Measurements from ENCODE around the gene CLDND2.

Gene CLDND2

DNA sequence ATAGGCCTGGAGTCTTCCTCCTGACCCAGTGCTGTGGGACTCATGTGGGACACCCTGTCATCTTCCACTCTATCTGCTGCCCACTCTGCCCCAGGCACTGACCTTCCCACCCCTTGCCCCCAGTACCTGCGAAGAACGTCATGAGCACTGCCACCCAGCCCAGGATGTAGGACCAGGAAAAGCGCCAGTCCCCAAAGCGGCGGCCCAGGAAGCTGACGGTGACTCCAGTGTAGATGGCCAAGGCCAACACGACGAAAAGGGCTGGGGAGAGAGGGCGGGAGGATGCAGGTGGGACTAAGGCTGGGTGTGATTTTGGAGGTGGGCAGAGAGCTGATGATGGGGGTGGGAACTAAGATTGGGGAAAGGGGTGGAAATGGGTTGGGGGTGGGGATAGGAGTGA is 11.6 kb upstream of the CLDND2 start:
- no peak for DNase-seq

DNA sequence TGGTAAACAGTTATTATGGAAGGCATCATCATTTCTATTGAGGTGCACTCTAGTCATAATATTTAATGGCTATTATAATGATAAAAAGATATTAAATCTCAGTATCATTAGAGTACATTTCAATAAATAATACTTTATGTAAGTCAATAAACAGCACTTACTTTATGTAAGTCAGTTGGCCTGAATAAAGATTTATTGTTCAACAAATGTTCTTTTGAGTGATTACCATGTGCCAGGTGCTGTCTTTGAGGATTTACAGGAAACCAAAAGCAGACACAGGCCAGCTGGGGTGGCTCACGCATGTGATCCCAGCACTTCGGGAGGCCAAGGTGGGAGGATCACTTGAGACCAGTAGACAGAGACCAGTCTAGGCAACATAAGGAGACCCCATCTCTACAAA is 8.6 kb upstream of the CLDND2 start:
- DNase-seq = no peak

DNA sequence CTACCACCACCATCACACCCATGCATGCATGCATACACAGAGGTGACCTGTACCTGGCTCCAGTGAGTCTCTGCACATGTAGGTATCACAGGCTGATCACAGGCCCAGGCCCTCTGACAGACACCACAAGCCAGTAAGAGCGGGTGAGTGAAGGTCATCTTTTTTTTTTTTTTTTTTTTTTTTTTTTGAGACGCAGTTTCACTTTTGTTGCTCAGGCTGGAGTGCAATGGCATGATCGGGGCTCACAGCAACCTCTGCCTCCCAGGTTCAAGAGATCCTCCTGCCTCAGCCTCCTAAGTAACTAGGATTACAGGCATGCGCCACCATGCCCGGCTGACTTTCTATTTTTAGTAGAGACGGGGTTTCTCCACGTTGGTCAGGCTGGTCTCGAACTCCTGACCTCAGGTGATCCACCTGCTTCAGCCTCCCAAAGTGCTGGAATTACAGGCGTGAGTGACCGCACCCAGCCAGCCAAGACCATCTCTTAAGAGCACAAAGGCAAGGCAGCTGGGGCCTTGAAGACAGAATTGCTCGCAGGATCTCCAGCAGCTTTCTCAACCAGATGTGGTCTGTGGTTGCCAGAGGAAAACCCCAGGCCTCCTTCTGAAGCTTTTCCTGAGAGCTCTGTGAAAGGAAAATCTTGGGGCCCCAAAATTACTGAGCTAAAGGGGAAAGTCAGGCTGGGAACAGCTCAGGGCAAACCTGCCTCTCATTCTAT is 6.9 kb upstream of the CLDND2 start:
- DNase-seq = no peak

DNA sequence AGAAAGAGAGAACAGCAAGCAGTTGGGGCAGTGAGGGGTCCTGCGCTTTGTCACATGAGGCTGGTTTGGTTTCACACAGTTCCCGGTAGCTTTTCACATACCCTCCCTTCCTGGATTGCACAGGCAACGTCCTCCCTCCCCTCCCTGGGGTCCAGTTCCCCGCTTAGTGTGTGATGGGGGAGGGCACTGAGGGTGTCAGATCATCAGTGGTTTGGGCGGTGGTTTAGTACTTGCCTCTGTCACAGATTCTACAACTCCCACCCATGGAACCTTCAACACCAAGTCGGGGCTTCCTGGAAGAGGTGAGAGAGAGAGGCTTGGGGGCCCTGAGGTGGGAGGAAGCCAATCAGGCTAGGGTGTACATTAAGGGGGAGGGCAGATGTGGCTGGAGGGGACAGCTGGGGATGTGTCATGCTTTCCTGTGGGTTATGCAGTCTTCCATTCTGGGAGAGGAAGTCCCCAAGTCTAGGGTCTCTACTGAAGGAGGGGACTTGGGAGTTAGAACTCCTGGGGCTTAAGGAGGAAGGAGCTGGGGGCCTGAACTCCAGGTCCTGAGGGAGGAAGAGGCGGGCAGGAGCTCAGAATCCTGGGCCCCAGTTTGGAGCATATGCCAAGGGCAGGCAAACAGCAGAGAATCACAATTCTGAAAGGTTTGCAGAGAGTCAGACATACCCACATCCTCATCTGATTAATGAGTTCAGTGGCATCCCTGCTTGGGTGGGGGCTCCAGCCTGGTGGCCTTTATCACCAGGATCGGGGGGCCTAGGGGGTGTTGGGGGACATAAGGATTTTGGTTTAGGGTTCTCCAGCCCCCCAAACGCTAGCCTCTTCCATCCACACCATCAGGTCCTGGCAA is 4.1 kb upstream of the CLDND2 start, which contains the start of gene NKG7:
TSS of gene NKG7 (minus strand) at position 6 of the 856 bp plus-strand sequence. CDS start 119 bp downstream, outside the sequence.
- DNase-seq = no peak

DNA sequence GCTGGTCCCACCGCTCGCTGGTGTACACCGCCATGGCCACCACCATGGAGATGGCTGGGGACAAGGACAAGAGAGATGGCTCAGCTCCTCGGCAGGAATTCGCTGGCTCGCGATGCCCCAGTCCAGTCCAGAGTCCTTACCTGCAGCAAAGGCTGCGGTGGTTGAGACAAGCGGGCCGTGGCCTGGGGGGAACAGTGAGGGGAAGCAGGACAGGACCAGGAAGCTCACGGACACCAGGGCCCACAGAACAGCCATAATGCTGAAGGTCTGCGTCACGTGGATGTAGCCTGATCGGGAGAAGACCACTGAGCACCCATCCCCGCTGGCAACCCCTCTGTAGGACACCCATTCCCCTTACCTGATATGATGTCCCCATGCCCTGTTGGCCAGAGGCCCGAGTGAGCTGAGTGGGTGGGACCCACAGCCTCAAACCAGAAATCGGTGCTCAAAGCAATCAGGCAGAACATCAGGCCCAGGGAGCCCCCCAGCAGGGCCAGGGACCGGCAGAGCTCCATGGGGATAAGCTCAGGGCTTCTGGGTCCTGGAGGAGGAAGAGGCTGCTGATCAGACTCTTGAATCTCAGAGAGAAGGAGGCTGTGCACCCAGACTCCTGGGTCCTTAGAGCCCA is 3.3 kb upstream of the CLDND2 start:
- DNase-seq = no peak

DNA sequence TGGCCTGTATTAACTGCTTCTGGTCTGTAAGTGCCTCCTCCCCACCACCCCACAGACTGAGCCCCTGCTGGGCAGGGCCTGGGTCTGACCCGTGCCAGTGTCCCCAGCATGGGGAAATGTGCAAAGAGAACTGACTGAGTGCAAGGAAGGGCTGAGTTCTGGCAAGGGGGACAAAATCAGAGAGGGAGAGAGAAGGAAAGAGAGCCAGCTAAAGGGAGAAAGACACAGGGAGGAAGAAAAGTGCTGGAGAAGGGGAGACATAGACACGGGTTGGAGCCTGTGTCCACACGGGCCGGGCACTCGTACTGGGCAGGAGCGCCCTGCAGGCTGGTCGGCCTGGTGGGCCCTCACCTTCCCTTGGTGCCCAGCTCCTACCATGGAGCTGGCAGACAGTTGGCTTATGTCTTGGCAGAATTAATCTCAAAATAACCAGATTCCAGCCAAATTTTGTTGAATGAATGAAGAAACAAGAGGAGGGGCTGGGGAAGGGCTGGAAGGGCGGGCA is 2.4 kb upstream of the CLDND2 start:
- DNase-seq = no peak

DNA sequence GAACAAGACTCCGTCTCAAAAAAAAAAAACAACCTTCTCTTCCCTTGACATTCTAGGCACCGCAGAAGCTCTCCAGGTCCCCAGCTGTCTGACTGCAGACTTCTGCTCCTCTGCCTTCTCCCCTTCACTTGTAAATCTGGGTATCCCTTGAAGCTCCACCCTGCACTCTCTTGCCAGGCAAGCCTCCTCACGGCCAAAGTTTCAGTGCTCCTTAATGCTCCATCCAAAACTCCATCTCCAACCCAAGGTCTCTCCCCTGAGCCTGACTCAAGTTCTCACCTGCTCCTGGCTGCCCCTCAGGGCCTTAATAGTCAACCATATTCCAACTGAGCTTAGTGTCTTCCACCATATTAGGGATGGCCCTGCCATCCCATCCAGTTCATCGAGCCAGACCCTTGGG is 1.4 kb upstream of the CLDND2 start:
- no peak for DNase-seq

DNA sequence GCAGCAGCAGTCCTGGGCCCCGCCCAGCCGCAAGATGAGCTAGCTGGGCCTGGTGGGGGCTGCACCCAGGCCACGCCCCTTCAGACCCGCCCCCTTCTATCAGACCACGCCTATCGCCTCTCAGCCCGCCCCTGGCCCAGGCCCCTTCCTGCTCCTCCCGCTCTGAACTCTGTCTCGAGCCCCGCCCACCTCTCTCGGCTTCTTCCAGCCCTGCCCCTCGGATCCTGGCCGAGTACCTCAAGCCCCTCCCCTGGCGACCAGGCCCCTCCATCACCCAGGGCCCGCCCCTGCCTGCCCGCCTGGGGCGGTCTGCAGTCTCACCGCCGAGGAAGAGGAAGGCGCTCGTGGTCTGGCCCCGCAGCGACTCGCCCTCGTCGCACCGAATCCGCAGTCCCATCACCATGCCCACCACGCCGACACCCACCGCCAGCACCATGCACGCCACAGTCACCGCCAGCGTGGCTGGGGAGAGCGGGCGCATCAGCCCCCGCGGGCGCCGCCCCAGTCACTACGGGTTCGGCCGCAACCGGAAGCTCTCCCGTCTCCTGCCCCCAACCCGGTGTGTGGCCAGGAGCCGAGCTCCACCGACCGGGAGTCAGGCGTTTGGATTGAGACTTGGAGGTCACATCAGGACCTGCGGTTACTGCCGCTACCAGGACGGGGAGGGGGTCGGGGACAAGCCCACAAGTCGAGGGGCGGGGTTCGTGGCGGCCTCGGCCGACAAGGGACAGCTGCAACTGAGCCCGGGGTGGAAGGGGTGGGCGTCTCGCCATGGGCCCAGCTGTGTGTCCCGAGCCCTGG is 1.0 kb downstream of the CLDND2 start:
- DNase-seq = no peak

DNA sequence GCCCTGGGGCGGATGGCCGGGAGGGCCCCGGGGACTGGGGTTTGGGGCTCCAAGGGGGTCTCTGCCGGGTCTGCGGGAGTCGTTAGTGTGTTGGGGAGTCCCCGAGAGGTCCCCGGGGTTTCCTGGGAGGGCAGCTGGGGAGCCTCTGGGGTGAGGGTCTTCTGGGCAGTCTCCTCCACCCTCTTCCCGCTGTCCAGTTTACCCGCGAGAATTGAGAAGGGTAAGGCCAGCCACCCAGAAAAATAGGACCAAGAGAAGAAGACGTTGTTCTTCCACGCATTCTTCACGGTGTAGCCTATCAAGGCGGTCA is 1.6 kb downstream of the CLDND2 start:
- no peak for DNase-seq

DNA sequence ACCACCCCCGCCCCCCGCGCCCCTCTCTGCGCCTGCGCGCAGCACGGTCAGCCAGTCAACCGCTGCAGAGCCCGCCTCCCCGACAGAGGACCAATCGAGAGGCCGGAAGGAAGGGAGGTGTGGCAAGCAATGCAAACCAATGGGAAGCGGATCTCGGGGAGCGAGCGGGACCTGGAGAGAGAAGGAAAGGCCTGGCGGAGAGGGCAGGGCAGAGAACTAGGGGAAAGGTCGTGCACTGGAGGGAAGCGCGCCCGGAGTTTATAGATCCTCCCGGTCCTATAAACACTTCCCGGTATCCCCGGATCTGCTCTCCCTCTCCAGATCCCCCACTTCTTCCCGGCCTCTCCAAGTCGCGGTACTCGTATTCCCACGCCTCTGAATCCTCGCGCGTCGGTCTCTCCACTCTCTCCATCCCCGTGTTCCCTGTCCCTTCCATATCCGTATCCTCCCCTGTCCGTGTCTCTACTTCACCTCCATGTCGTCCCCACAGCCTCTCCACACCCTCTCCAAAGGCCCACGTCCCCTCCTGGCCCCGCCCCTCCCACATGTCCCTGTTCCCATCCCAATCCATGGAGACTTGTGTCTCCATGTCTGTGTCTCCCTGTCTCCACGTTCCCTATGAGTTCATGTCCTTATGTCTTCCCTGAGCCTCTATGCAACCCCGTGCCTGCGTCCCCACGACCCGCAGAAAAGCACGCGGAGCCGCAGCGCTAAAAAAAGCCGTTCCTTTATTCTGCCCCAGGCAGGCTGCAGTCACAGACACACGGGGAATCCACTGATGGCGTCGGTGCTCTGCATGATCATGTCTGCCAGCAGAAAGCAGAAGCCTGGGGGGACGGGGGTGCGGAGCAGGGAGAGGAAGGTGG is 2.2 kb downstream of the CLDND2 start:
- DNase-seq = no peak

DNA sequence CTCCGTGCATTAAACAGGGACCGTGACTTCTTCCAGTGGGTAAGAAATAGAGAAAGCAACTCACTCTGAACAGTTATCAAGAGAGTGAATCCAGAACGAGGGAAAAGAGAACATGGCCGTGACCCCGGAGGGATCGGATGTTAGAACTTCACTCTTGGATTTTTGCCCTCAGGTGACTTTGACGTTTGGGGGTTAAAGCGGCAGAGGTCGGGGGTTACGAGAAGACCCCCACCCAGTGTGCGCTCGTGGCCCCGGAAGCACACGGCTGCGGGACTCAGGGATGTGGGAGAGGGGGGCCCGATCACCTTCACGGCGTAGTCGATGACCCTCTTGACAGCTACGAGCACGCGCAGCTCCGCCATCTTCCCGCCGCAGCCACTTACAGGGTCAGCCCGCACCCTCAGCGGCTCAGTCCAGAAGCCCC is 2.8 kb downstream of the CLDND2 start, which contains the start of gene ETFB:
TSS of gene ETFB (minus strand) at position 424 of the 424 bp plus-strand sequence. CDS start at position 362, 62 bp downstream.
- no peak for DNase-seq

DNA sequence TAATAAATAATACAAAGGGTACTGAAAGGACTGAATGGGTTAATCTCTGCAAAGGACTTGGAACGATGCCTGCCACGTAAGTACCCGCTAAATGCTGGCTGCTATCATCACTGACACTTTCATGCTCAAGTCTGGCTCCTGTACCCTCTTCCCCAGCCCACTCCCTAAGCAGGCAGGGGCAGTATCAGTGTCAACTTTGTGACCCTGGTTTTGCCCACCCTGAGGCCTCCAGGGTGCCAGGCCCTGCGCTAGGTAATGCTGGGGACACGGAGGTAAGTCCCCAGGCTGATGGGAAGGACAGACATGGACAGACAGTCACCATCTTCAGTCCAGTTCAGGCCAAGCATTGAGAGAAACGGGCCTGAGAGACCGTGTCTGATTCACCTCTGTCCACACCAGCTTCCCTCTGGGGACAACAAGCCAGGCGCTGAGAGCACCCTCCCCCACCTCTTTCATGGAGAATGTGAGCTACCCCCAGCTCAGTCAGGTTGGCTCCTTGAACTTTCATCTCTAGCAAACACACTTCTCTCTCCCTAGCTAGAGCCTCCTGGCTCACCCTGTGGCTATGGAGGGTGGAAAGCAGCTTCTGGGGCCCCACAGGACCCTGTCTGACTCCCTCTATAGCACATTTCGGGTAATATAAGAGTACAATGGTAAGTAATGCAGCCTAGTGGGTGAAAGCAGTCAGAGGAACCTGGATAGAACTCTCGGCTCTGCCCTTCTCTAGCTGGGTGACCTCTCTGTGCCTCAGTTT is 3.4 kb downstream of the CLDND2 start:
- no peak for DNase-seq

DNA sequence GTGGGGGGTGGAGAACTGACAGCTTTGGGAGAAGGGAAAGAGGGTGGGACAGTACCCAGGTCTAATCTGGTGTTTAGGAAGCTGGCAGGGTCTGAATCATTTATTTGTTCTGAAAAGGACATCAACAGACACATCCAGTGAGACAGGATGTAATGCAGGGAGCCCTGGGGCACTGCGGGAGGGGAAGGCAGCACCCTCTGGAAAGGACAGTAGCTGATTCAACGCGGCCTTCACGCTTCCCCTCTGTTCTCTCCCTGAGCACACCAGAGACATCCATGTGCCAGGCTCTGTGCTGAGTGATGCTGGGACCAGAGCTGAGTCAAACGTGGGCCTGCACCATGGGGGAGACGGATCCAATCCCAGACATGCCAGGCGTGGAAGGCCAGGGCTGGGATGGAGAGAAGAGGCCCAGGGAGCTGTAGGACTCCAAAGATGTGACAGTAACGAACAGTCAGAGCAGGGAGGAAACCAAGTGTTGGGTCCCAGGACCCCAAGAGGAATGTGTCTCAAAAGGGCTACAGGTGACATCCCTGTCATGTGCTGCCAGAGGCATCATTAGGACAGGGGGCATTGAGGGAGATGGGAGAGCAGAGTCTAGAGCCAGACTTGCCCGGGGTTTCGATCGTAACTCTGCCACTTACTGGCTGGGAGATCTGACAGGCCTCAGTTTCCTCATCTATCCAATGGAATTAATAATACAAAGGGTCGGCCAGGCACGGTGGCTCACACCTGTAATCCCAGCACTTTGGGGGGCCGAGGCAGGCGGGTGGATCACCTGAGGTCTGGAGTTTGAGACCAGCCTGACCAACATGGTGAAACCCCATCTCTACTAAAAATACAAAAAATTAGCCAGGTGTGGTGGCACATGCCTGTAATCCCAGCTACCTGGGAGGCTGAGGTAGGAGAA is 4.3 kb downstream of the CLDND2 start:
- no peak for DNase-seq

DNA sequence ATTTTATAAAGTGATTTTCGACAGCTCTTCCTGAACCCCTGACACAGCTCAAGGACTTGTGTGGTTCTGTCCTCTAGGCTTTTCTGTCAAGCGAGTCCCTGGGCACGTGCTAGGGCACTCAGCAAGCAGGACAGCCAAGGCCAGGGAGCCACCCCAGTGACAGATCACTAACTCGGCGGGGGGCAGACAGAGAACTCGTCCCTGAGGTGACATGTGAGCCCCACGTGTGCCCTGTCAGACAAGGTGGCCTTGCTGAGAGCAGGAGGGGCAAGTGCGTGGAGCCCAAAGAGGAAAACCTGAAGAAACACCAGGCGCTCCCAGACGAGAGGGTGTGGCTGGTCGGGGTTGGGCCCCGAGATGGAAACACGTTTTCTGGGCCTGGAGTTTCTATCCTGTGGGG is 7.6 kb downstream of the CLDND2 start:
- DNase-seq = no peak

DNA sequence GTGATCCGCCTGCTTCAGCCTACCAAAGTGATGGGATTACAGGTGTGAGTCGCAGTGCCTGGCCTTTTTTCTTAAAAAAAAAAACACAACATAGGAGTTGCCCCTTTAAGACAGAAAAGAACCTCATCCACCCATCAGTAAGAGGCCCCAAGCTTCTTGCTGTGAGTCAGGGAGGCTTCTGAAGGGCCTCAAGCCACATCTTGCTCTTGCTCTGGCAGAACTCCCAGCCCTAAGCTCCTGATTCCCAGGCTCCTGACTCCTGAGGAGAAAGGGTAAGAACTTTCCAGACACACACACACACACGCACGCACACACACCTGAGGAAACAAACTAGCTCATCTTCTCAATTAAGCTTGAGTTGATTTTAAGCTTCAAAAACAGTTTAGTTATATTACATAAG is 9.5 kb downstream of the CLDND2 start:
- DNase-seq = no peak

DNA sequence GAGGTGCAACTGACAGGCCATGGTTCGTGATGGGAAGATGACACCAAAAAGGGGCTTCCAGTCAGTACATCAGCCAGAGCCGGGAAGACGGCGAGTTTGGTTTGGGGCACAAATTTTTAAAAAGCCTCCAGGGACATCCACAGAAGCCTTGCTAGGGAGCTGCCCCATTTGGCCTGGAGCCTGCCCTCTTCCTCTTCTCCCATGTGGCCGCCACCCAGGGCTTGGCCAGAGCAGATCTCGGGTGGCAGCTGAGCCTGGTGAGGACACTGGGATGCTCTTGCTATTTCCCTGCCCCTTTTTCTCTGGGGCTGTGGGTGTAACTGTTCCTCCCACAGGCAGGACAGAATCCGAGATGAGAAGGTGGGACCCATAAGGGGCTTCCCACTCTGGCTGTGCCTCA is 10.9 kb downstream of the CLDND2 start:
- no peak for DNase-seq

DNA sequence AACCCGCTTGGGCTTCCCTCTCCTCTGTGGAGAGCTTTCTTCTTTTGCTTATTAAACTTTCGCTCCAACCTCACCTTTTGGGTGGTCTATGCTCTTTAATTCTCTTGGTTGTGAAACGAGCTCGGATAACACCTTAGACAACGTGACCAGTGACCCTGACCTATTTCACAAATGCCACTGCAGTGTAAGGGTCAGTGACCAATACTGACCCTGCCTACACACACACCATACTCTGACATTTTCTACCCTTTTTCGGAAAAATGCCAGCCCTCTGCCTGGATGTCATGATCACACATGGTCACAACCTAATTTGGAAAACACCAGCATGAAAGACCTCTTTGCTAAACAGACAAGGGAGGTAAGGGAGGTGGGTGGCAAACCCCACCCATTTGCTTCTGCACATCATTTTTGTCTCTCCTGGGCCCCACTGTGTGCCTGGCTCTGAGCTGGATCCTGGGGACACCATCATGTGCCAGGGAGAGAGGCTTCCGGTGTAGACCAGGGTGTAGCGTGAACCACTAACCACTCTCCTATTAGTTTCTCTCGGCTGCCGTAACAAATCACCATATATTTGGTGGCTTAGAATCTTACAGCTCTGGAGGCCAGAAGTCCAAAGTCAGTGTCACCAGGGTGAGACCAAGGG is 12.5 kb downstream of the CLDND2 start:
- no peak for DNase-seq

DNA sequence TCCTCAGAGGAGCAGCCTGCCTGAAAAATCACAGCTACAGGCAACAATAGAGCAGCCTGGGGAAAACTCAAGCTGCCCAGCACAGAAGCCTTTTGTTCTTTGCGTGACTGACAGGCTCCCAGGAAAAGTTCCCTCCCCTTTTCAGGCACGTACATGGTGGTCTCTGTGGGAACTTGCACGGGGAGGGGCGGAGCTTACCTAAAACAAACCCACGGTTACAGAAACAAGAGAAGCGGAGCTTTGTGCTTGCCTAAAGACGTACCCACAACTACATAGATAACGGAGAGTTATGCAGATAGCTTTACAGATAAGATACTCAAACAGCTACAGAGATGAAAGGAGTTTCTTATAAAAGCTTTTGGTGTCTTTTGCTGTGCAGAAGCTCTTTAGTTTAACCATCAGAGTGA is 14.1 kb downstream of the CLDND2 start:
- no peak for DNase-seq

DNA sequence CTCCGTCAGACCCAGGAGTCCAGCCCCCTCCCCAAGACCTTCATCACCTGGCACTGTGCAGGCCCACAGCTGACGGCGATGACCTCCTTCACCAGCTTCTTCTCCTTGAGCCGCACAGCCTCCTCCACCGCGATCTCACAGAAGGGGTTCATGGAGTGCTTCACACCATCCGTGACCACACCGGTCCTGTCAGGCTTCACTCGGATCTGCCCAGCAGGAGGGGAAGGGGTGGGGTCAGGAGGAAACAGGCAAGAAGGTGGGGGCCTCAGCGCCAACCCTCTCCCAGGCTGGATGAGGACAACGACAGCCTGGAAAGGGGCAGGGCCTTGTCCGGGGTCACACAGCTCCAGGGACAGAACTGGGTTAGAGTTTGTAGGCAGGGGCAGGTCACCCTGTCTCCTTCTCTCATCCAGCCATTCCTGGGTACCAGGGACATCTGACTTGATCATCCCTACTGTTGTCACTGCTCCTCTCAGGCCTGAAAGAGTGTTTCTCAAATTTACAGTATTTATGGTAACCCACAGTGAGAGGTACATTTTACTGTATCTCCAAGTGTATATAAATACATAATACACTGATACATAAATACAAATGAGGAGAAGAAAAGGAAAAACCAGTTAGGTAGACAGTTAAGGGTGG is 14.6 kb downstream of the CLDND2 start:
- DNase-seq = no peak

Measured in NCI-H1417 treated with DMSO at 0.1 percent for 48 hours (cell line).